Left cardiac atrium (tissue), 4 donors: Measurements from ENCODE around the gene APOL1. TPM values are rescaled to one million over a fixed set of nuclear protein-coding genes. Genes with fewer than 3 reads are reported as not detected.
"Not testable (repeated sequence)": the region's sequence is repeated elsewhere in the genome, so short reads cannot be mapped to it uniquely, and the experiment has no call there.

Experiments
- ATAC-seq, 2 donors: fragments of 200-7000 bp; cut with Tn5 transposase; one replicate each; pipeline ENCODE4 v1.9.1; 2020; ENCODE audit warnings: mild to moderate bottlenecking in 2 of 2, moderate library complexity in 2 of 2
- DNase-seq: peaks from one replicate; pipeline ENCODE4 v3.0.0-alpha.2; 2020
- intact Hi-C, 2 donors: fragments of 100-400 bp; cut with DNase I; formaldehyde crosslinking; loops; one replicate each; pipeline versions ENCODE4 v1.14.1 to v1.15.1; 2022 to 2023
- total RNA-seq, 2 donors: library from RNA; stranded (reverse); fragmentation: NEBNext Ultra II Directional; extraction: Animal tissue kit (Norgen Biotek cat#: 25700); gene quantifications; one replicate each; pipeline ENCODE4 v1.2.1, GENCODE V29; 2021
- donor health status: DM: no; HTN: yes; CAD: no.
- donor health status: DM: no; HTN: yes; CAD: no; lungs with severe emphysema.
- donor health status: DM: yes; HTN: yes; CAD: no.
- donor health status: Dilated cardiomyopathy.

Gene APOL1
- total RNA-seq, 2 donors from 2014 or later, result 26.5 to 40.7 TPM

GRCh38 chr22:36222887-36223450 is 30.0 kb upstream of the APOL1 start:
- DNase-seq (no peak), ATAC-seq (no peak)
- intact Hi-C loops, result loop anchor here in 1 of 2 donors (10.0 kb wide), 1 partner anchor 78 kb away; no protein-coding TSS in a partner anchor

GRCh38 chr22:36223504-36223903 is 29.4 kb upstream of the APOL1 start:
- DNase-seq, result no peak
- intact Hi-C loops, result loop anchor here in 1 of 2 donors (10.0 kb wide), 1 partner anchor 79 kb away; no protein-coding TSS in a partner anchor
- peak in 1 of 2 donors; percentile 44 for ATAC-seq

- ATAC-seq, result no peak
- no peak for DNase-seq
- intact Hi-C loops, result loop anchor here in 1 of 2 donors (10.0 kb wide), 1 partner anchor 79 kb away; no protein-coding TSS in a partner anchor
Observed at GRCh38 chr22:36224245-36224644, 28.7 kb upstream of the APOL1 start.

- intact Hi-C loops, result loop anchor here in 1 of 2 donors (10.0 kb wide), 1 partner anchor 81 kb away; no protein-coding TSS in a partner anchor
- no peak for ATAC-seq
- no peak for DNase-seq
Observed at GRCh38 chr22:36225333-36225922, 27.5 kb upstream of the APOL1 start.

- intact Hi-C loops, result loop anchor here in 1 of 2 donors (10.0 kb wide), 1 partner anchor 81 kb away; no protein-coding TSS in a partner anchor
- no peak for DNase-seq
- no peak for ATAC-seq
Observed at GRCh38 chr22:36226189-36226588, 26.7 kb upstream of the APOL1 start.

- intact Hi-C loops, result loop anchor here in 1 of 2 donors (10.0 kb wide), 1 partner anchor 83 kb away; no protein-coding TSS in a partner anchor
- DNase-seq (no peak), ATAC-seq (no peak)
Observed at GRCh38 chr22:36227396-36227795, 25.5 kb upstream of the APOL1 start.

- DNase-seq (no peak), ATAC-seq (no peak)
- intact Hi-C loops, result loop anchor here in 1 of 2 donors (10.0 kb wide), 1 partner anchor 83 kb away; no protein-coding TSS in a partner anchor
Observed at GRCh38 chr22:36227806-36228205, 25.1 kb upstream of the APOL1 start.

- not testable (repeated sequence) for DNase-seq, ATAC-seq
- intact Hi-C loops, result loop anchor here in 1 of 2 donors (10.0 kb wide), 1 partner anchor 84 kb away; no protein-coding TSS in a partner anchor
Observed at GRCh38 chr22:36228369-36228768, 24.6 kb upstream of the APOL1 start.

GRCh38 chr22:36228944-36229343 is 24.0 kb upstream of the APOL1 start:
- DNase-seq (no peak), ATAC-seq (no peak)
- intact Hi-C loops, result loop anchor here in 1 of 2 donors (10.0 kb wide), 1 partner anchor 84 kb away; no protein-coding TSS in a partner anchor

- DNase-seq, ATAC-seq: not testable (repeated sequence)
- intact Hi-C loops, result loop anchor here in 1 of 2 donors (10.0 kb wide), 1 partner anchor 85 kb away; no protein-coding TSS in a partner anchor
Observed at GRCh38 chr22:36229649-36230048, 23.3 kb upstream of the APOL1 start.

GRCh38 chr22:36231051-36231450 is 21.9 kb upstream of the APOL1 start:
- DNase-seq, intact Hi-C loops, ATAC-seq: not testable (repeated sequence)

GRCh38 chr22:36232715-36233401 is 20.1 kb upstream of the APOL1 start:
- ATAC-seq, result no peak
- intact Hi-C loops, result no loop called here
- no peak for DNase-seq

- DNase-seq, result no peak
- no peak for ATAC-seq
- intact Hi-C loops, result no loop called here
Observed at GRCh38 chr22:36233796-36234195, 19.1 kb upstream of the APOL1 start.

- DNase-seq (no peak), ATAC-seq (no peak)
- intact Hi-C loops, result no loop called here
Observed at GRCh38 chr22:36234213-36234612, 18.7 kb upstream of the APOL1 start.

- intact Hi-C loops, result loop anchor here in 1 of 2 donors (5.0 kb wide), 1 partner anchor 38 kb away; no protein-coding TSS in a partner anchor
- DNase-seq (peak; percentile 34), ATAC-seq (no peak)
Observed at GRCh38 chr22:36234919-36235318, 18.0 kb upstream of the APOL1 start.

GRCh38 chr22:36235585-36235984 is 17.3 kb upstream of the APOL1 start:
- intact Hi-C loops, result loop anchor here in 1 of 2 donors (5.0 kb wide), 1 partner anchor 38 kb away; no protein-coding TSS in a partner anchor
- ATAC-seq, result no peak

GRCh38 chr22:36236388-36237319 is 16.3 kb upstream of the APOL1 start:
- intact Hi-C loops, result loop anchor here in 1 of 2 donors (5.0 kb wide), 1 partner anchor 39 kb away; no protein-coding TSS in a partner anchor
- DNase-seq, result no peak
- no peak for ATAC-seq

More at GRCh38 chr22:36235585-36235984, 17.3 kb upstream of the APOL1 start:
- DNase-seq, result no peak
